ENCODE measurements around the gene KRT6B. TPM values are rescaled to one million over a fixed set of nuclear protein-coding genes. Genes with fewer than 3 reads are reported as not detected.

Gene KRT6B
- total RNA-seq, 8 experiments from 2014 or later = 0.05 to 0.24 TPM; not detected in 6

GRCh38 chr12:52439420-52439819 lies 12.5 kb downstream of the KRT6B start:
- ATAC-seq (replicated peaks in 6 of 8) = no peak
- H3K4me3 ChIP-seq = no peak overlapping the region
- H3K4me1 ChIP-seq (replicated peaks in 1 of 2) = peaks cover 0 to 10% of the 10 kb centered on the region in 2 donors
- in situ Hi-C loops (cut with MboI; ENCODE audit: low pct_unique_long_range_greater_than_20kb in 2 of 9, low sequenced_read_pairs in 9 of 9, unreplicated experiment in 9 of 9) = no loop called here
- WGBS, 10 experiments = 50 to 89% (median 71%) methylated on average over 2 to 5 of the region's 8 CpGs; no CpG with 5 or more reads in 4 of the 10 experiments
- H3K27ac ChIP-seq = no peak overlapping the region

- Histone ChIP-seq H3K4me1 (replicated peaks in 1 of 2) (peaks cover 0 to 10% of the 10 kb centered on the region in 2 donors), H3K4me3 (no peak overlapping the region), H3K27ac (no peak overlapping the region)
- in situ Hi-C loops (cut with MboI; ENCODE audit: low pct_unique_long_range_greater_than_20kb in 2 of 9, low sequenced_read_pairs in 9 of 9, unreplicated experiment in 9 of 9) = no loop called here
- 43 to 100% (median 73%) methylated on average over 1 to 5 of the region's 8 CpGs; no CpG with 5 or more reads in 1 of the 10 experiments for WGBS, 10 experiments
- no peak for ATAC-seq (replicated peaks in 6 of 8)
Observed at GRCh38 chr12:52438305-52439301, 13.3 kb downstream of the KRT6B start.

GRCh38 chr12:52437508-52437907 lies 14.4 kb downstream of the KRT6B start:
- in situ Hi-C loops (cut with MboI; ENCODE audit: low pct_unique_long_range_greater_than_20kb in 2 of 9, low sequenced_read_pairs in 9 of 9, unreplicated experiment in 9 of 9) = no loop called here
- WGBS, 10 experiments = 65 to 90% (median 83%) methylated on average over 1 to 5 of the region's 9 CpGs; no CpG with 5 or more reads in 7 of the 10 experiments
- H3K27ac ChIP-seq = no peak overlapping the region
- no peak overlapping the region for H3K4me3 ChIP-seq
- ATAC-seq (replicated peaks in 6 of 8) = no peak
- H3K4me1 ChIP-seq (replicated peaks in 1 of 2) = peaks cover 0 to 10% of the 10 kb centered on the region in 2 donors

- 50 to 87% (median 77%) methylated on average over 2 to 9 of the region's 9 CpGs for WGBS, 10 experiments
- in situ Hi-C loops (cut with MboI; ENCODE audit: low pct_unique_long_range_greater_than_20kb in 2 of 9, low sequenced_read_pairs in 9 of 9, unreplicated experiment in 9 of 9) = no loop called here
- no peak for ATAC-seq (replicated peaks in 6 of 8)
- no peak overlapping the region for H3K4me3 ChIP-seq
- H3K4me1 ChIP-seq (replicated peaks in 1 of 2) = peaks cover 0 to 10% of the 10 kb centered on the region in 2 donors
- H3K27ac ChIP-seq = no peak overlapping the region
Observed at GRCh38 chr12:52436828-52437474, 15.0 kb downstream of the KRT6B start.

GRCh38 chr12:52436000-52436827 lies 15.7 kb downstream of the KRT6B start:
- in situ Hi-C loops (cut with MboI; ENCODE audit: low pct_unique_long_range_greater_than_20kb in 2 of 9, low sequenced_read_pairs in 9 of 9, unreplicated experiment in 9 of 9) = no loop called here
- H3K27ac ChIP-seq = no peak overlapping the region
- peaks cover 0 to 7% of the 10 kb centered on the region in 2 donors for H3K4me1 ChIP-seq (replicated peaks in 1 of 2)
- H3K4me3 ChIP-seq = no peak overlapping the region
- 0 to 77% (median 56%) methylated on average over 1 to 9 of the region's 9 CpGs; no CpG with 5 or more reads in 1 of the 10 experiments for WGBS, 10 experiments
- ATAC-seq (replicated peaks in 6 of 8) = no peak

- peaks cover 0 to 2% of the 10 kb centered on the region in 2 donors for H3K4me1 ChIP-seq (replicated peaks in 1 of 2)
- no peak overlapping the region for H3K27ac ChIP-seq
- no peak overlapping the region for H3K4me3 ChIP-seq
- 68 to 97% (median 83%) methylated on average over 1 to 6 of the region's 6 CpGs; no CpG with 5 or more reads in 3 of the 10 experiments for WGBS, 10 experiments
- in situ Hi-C loops (cut with MboI; ENCODE audit: low pct_unique_long_range_greater_than_20kb in 2 of 9, low sequenced_read_pairs in 9 of 9, unreplicated experiment in 9 of 9) = no loop called here
- no peak for ATAC-seq (replicated peaks in 6 of 8)
Observed at GRCh38 chr12:52435659-52435999, 16.3 kb downstream of the KRT6B start.

- ATAC-seq (replicated peaks in 6 of 8) = no peak
- in situ Hi-C loops (cut with MboI; ENCODE audit: low pct_unique_long_range_greater_than_20kb in 2 of 9, low sequenced_read_pairs in 9 of 9, unreplicated experiment in 9 of 9) = no loop called here
- Histone ChIP-seq H3K27ac (no peak overlapping the region), H3K4me1 (replicated peaks in 1 of 2) (no peaks in the 10 kb centered on the region), H3K4me3 (no peak overlapping the region)
- 60 to 100% (median 82%) methylated on average over 1 to 6 of the region's 6 CpGs; no CpG with 5 or more reads in 3 of the 10 experiments for WGBS, 10 experiments
Observed at GRCh38 chr12:52434760-52435530, 17.0 kb downstream of the KRT6B start.

- no peak within 1 kb of the TSS for H3K27ac ChIP-seq
- H3K4me1 ChIP-seq (replicated peaks in 1 of 2) = no peaks in the 10 kb centered on the region
- H3K4me3 ChIP-seq = no peak within 1 kb of the TSS
- WGBS, 10 experiments = 28 to 100% (median 62%) methylated on average over 1 to 6 of the region's 20 CpGs; no CpG with 5 or more reads in 2 of the 10 experiments
- peak in 1 of 8 experiments; percentile 21 for ATAC-seq (replicated peaks in 6 of 8)
- in situ Hi-C loops (cut with MboI; ENCODE audit: low pct_unique_long_range_greater_than_20kb in 2 of 9, low sequenced_read_pairs in 9 of 9, unreplicated experiment in 9 of 9) = no loop called here
Observed at GRCh38 chr12:52434081-52434733, 17.7 kb downstream of the KRT6B start, which contains the start of gene KRT75. KRT75 (minus strand) TSS chr12:52434371; CDS start chr12:52434304, 67 bp downstream.

GRCh38 chr12:52433501-52434080 lies 18.4 kb downstream of the KRT6B start:
- Histone ChIP-seq H3K4me3 (no peak overlapping the region), H3K4me1 (replicated peaks in 1 of 2) (no peaks in the 10 kb centered on the region), H3K27ac (no peak overlapping the region)
- in situ Hi-C loops (cut with MboI; ENCODE audit: low pct_unique_long_range_greater_than_20kb in 2 of 9, low sequenced_read_pairs in 9 of 9, unreplicated experiment in 9 of 9) = no loop called here
- WGBS, 10 experiments = 81 to 97% (median 84%) methylated on average over 1 to 7 of the region's 12 CpGs; no CpG with 5 or more reads in 4 of the 10 experiments
- no peak for ATAC-seq (replicated peaks in 6 of 8)

GRCh38 chr12:52432559-52433207 lies 19.3 kb downstream of the KRT6B start:
- Histone ChIP-seq H3K4me3 (no peak overlapping the region), H3K27ac (no peak overlapping the region), H3K4me1 (replicated peaks in 1 of 2) (no peaks in the 10 kb centered on the region)
- ATAC-seq (replicated peaks in 6 of 8) = no peak
- 26 to 93% (median 86%) methylated on average over 1 to 6 of the region's 6 CpGs; no CpG with 5 or more reads in 5 of the 10 experiments for WGBS, 10 experiments
- in situ Hi-C loops (cut with MboI; ENCODE audit: low pct_unique_long_range_greater_than_20kb in 2 of 9, low sequenced_read_pairs in 9 of 9, unreplicated experiment in 9 of 9) = no loop called here

- WGBS, 10 experiments = 70 to 100% (median 75%) methylated on average over 1 to 4 of the region's 10 CpGs; no CpG with 5 or more reads in 5 of the 10 experiments
- Histone ChIP-seq H3K4me1 (replicated peaks in 1 of 2) (no peaks in the 10 kb centered on the region), H3K4me3 (no peak overlapping the region), H3K27ac (no peak overlapping the region)
- in situ Hi-C loops (cut with MboI; ENCODE audit: low pct_unique_long_range_greater_than_20kb in 2 of 9, low sequenced_read_pairs in 9 of 9, unreplicated experiment in 9 of 9) = no loop called here
- ATAC-seq (replicated peaks in 6 of 8) = no peak
Observed at GRCh38 chr12:52428121-52428520, 23.8 kb downstream of the KRT6B start.
